ENCODE measurements around the gene ITPK1. TPM values are rescaled to one million over a fixed set of nuclear protein-coding genes. Genes with fewer than 3 reads are reported as not detected.

Gene ITPK1
- total RNA-seq, 2 experiments from 2014 or later, result 63.7 to 71.0 TPM

DNA sequence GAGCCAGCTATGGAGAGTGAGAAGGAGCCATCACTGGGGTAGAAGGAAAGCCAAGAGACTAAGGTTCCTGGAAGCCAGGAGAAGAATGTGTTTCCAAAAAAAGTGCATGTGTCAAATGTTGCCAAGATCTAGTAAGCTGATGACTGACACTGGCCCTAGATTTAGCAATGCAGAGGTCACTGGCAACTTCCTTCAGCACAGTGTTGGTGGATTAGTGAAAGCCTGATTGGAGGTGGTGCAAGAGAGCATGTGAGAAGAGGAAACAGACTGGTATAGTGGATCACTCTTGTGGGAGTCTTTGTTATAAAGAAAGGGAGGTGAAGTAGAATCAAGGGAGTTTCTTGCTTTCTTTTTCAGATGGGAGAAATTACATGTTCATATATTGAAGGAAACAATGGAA lies 226.8 kb downstream of the ITPK1 start:
- H3K27me3 Mint-ChIP-seq, result peaks cover 15% of the 10 kb centered on the region
- H3K9me3 Mint-ChIP-seq, result peaks cover 9% of the 10 kb centered on the region
- no peak overlapping the region for H3K27ac Mint-ChIP-seq
- ChIA-PET CTCF (no interaction called here), POLR2A (no interaction called here)
- no peaks in the 10 kb centered on the region for H3K4me1 Mint-ChIP-seq
- DNase-seq, result no peak
- H3K36me3 Mint-ChIP-seq (ENCODE audit: low read depth), result no peaks in the 10 kb centered on the region
- no peak overlapping the region for H3K4me3 Mint-ChIP-seq

DNA sequence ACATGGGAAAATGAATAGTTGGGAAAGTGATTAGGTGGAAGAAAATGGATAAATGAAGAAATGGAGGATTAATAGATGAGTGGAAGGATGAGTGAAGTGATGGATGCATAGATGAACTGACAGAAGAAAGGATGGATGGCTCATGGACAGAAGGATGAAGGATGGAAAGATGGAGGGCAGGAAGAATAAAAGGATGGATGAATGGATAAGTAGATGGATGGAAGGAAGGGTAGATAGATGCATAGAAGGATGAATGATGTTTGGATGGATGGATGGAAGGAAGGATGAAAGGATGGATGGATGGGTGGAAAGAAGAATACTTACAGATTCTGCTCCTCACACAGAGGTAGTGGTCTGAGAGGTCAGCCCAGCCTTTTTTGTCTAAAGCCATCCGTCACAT lies 228.6 kb downstream of the ITPK1 start:
- no peak for DNase-seq
- Mint-ChIP-seq H3K36me3 (ENCODE audit: low read depth) (no peaks in the 10 kb centered on the region), H3K9me3 (peaks cover 7% of the 10 kb centered on the region), H3K27me3 (peaks cover 15% of the 10 kb centered on the region), H3K27ac (no peak overlapping the region), H3K4me3 (no peak overlapping the region), H3K4me1 (no peaks in the 10 kb centered on the region)
- ChIA-PET CTCF (no interaction called here), POLR2A (no interaction called here)

Other genes with a start within 250 kb of the ITPK1 start
- not detected for gene CHGA, start 192.8 kb downstream of the ITPK1 start, total RNA-seq
- 10 to 100 TPM; 23.3 to 25.3 TPM for gene MOAP1, start 69.0 kb upstream of the ITPK1 start, total RNA-seq
- 10 to 100 TPM; 10.8 to 11.0 TPM for gene LYSET, start 69.4 kb upstream of the ITPK1 start, total RNA-seq
- gene GON7, start 91.1 kb upstream of the ITPK1 start, total RNA-seq, result 10 to 100 TPM; 17.9 to 20.4 TPM
- gene UBR7, start 91.3 kb upstream of the ITPK1 start, total RNA-seq, result 10 to 100 TPM; 43.5 to 45.8 TPM
- gene BTBD7, start 217.1 kb upstream of the ITPK1 start, total RNA-seq, result 10 to 100 TPM; 14.1 to 15.6 TPM
- gene COX8C, start 231.3 kb upstream of the ITPK1 start, total RNA-seq, result not detected

Measured in activated CD4-positive, alpha-beta T cell treated with anti-CD3 and anti-CD28 coated beads, Interleukin-2, amount 10 ng/mL, durations not matched to agents 7 days and 5 days (primary cell).